Measurements from ENCODE around the gene PDE6B. TPM values are rescaled to one million over a fixed set of nuclear protein-coding genes. Genes with fewer than 3 reads are reported as not detected.

Gene PDE6B
- total RNA-seq, 1 donor = not detected

GRCh38 chr4:622071-622995 lies 3.0 kb upstream of the PDE6B start:
- Histone ChIP-seq H3K4me2 (ENCODE audit: insufficient read depth, low read length) (no peak overlapping the region), H3K9me3 (ENCODE audit: low read depth, low read length) (no peaks in the 10 kb centered on the region), H3K27ac (ENCODE audit: low read depth, low read length) (no peak overlapping the region), H3K27me3 (ENCODE audit: insufficient read depth, low read length) (no peaks in the 10 kb centered on the region), H4K20me1 (ENCODE audit: insufficient read depth, low read length) (no peaks in the 10 kb centered on the region), H3K4me1 (ENCODE audit: insufficient read depth, low read length) (no peaks in the 10 kb centered on the region), H3K79me2 (ENCODE audit: insufficient read depth, low read length) (no peaks in the 10 kb centered on the region), H2AFZ (ENCODE audit: low read length) (no peak overlapping the region), H3K36me3 (ENCODE audit: insufficient read depth, low read length) (no peaks in the 10 kb centered on the region), H3K4me3 (ENCODE audit: insufficient read depth, low read length) (no peak overlapping the region)
- TF ChIP-seq CTCF (IDR thresholded peaks at IDR 0.05; ENCODE audit: extremely low read depth, low read depth, low read length) = no peak
- DNase-seq (ENCODE audit: insufficient read length, low spot score, missing footprints) = peak; percentile 90

- Histone ChIP-seq H2AFZ (ENCODE audit: low read length) (no peak overlapping the region), H3K4me3 (ENCODE audit: insufficient read depth, low read length) (no peak overlapping the region), H3K27me3 (ENCODE audit: insufficient read depth, low read length) (no peaks in the 10 kb centered on the region), H3K79me2 (ENCODE audit: insufficient read depth, low read length) (no peaks in the 10 kb centered on the region), H3K4me2 (ENCODE audit: insufficient read depth, low read length) (no peak overlapping the region), H3K27ac (ENCODE audit: low read depth, low read length) (no peak overlapping the region), H3K36me3 (ENCODE audit: insufficient read depth, low read length) (no peaks in the 10 kb centered on the region), H3K9me3 (ENCODE audit: low read depth, low read length) (no peaks in the 10 kb centered on the region), H3K4me1 (ENCODE audit: insufficient read depth, low read length) (no peaks in the 10 kb centered on the region), H4K20me1 (ENCODE audit: insufficient read depth, low read length) (no peaks in the 10 kb centered on the region)
- peak; percentile 84 for DNase-seq (ENCODE audit: insufficient read length, low spot score, missing footprints)
- TF ChIP-seq CTCF (IDR thresholded peaks at IDR 0.05; ENCODE audit: extremely low read depth, low read depth, low read length) = no peak
These were observed 2.1 kb upstream of the PDE6B start for GRCh38 chr4:622996-623913.

GRCh38 chr4:623914-624566 lies 1.3 kb upstream of the PDE6B start:
- Histone ChIP-seq H3K4me3 (ENCODE audit: insufficient read depth, low read length) (no peak overlapping the region), H2AFZ (ENCODE audit: low read length) (no peak overlapping the region), H4K20me1 (ENCODE audit: insufficient read depth, low read length) (no peaks in the 10 kb centered on the region), H3K27ac (ENCODE audit: low read depth, low read length) (no peak overlapping the region), H3K9me3 (ENCODE audit: low read depth, low read length) (no peaks in the 10 kb centered on the region), H3K4me1 (ENCODE audit: insufficient read depth, low read length) (no peaks in the 10 kb centered on the region), H3K27me3 (ENCODE audit: insufficient read depth, low read length) (no peaks in the 10 kb centered on the region), H3K4me2 (ENCODE audit: insufficient read depth, low read length) (no peak overlapping the region), H3K36me3 (ENCODE audit: insufficient read depth, low read length) (no peaks in the 10 kb centered on the region), H3K79me2 (ENCODE audit: insufficient read depth, low read length) (no peaks in the 10 kb centered on the region)
- peak; percentile 80 for DNase-seq (ENCODE audit: insufficient read length, low spot score, missing footprints)
- TF ChIP-seq CTCF (IDR thresholded peaks at IDR 0.05; ENCODE audit: extremely low read depth, low read depth, low read length) = no peak
